Cardiac muscle cell (in vitro differentiated cells and primary cell): ENCODE data around the gene C10orf143. TPM values are rescaled to one million over a fixed set of nuclear protein-coding genes. Genes with fewer than 3 reads are reported as not detected.

ENCODE experiments used
- DNase-seq, 2 donors: peaks; one replicate each; pipeline versions ENCODE4 v3.0.0 to v3.0.0-alpha.2; 2010 to 2017; ENCODE audit warnings: low read depth in 1 of 2, low spot score in 1 of 2
- H3K27ac ChIP-seq: fragments of 200-600 bp; sonication (generic); 2 replicates; pipeline ENCODE4 v1.5.1; 2016
- H3K27me3 ChIP-seq: fragments of 200-600 bp; sonication (generic); 2 replicates; pipeline ENCODE4 v1.6.0; 2016; ENCODE audit warnings: control low read depth
- H3K36me3 ChIP-seq: fragments of 200-600 bp; sonication (generic); 2 replicates; pipeline ENCODE4 v1.5.1; 2016; ENCODE audit warnings: control low read depth
- H3K4me1 ChIP-seq: fragments of 200-600 bp; sonication (generic); 2 replicates; pipeline ENCODE4 v1.8.1; 2017; ENCODE audit warnings: low read depth, mild to moderate bottlenecking, mixed run types
- H3K4me3 ChIP-seq: fragments of 200-600 bp; sonication (generic); 2 replicates; pipeline ENCODE4 v1.5.1; 2016; ENCODE audit warnings: mild to moderate bottlenecking
- H3K9me3 ChIP-seq: fragments of 200-600 bp; sonication (generic); 2 replicates; pipeline ENCODE4 v1.5.1; 2017; ENCODE audit warnings: low read depth, mild to moderate bottlenecking, control low read depth
- CTCF ChIP-seq: IDR thresholded peaks from 2 replicates; pipeline ENCODE4 v1.5.1; 2012; ENCODE audit warnings: low read depth, mild to moderate bottlenecking, low read length
- polyA plus RNA-seq: library from polyadenylated mRNA; unstranded; fragments of >200 nt; fragmentation: Nextera tagmentation; extraction: Ambion mirVana; gene quantifications from 2 replicates; pipeline ENCODE4 v1.2.1, GENCODE V29; 2016
- total RNA-seq: library from RNA; depleted of rRNA; stranded (reverse); fragments of >200 nt; gene quantifications from 2 replicates; pipeline ENCODE4 v1.2.3, GENCODE V29; 2016

C10orf143 gene
- total and polyA plus RNA-seq, 2 experiments from 2014 or later = 1.1 to 5.7 TPM

- no peaks in the 10 kb centered on the region for H3K4me1 ChIP-seq
- no peak for DNase-seq
- H3K36me3 ChIP-seq = no peaks in the 10 kb centered on the region
- H3K27ac ChIP-seq = no peak overlapping the region
- no peak for TF ChIP-seq CTCF
- no peaks in the 10 kb centered on the region for H3K9me3 ChIP-seq
- no peak overlapping the region for H3K4me3 ChIP-seq
- no peaks in the 10 kb centered on the region for H3K27me3 ChIP-seq
Observed at GRCh38 chr10:130080461-130080814, 30.2 kb downstream of the C10orf143 start.

GRCh38 chr10:130079614-130080460, 30.8 kb downstream of the C10orf143 start:
- DNase-seq = no peak
- no peaks in the 10 kb centered on the region for H3K9me3 ChIP-seq

GRCh38 chr10:130078120-130078519, 32.5 kb downstream of the C10orf143 start:
- no peak for TF ChIP-seq CTCF
- Histone ChIP-seq H3K4me3 (no peak overlapping the region), H3K9me3 (no peaks in the 10 kb centered on the region), H3K36me3 (no peaks in the 10 kb centered on the region), H3K27me3 (no peaks in the 10 kb centered on the region), H3K27ac (no peak overlapping the region), H3K4me1 (no peaks in the 10 kb centered on the region)
- DNase-seq = no peak

More at GRCh38 chr10:130079614-130080460, 30.8 kb downstream of the C10orf143 start:
- no peaks in the 10 kb centered on the region for H3K4me1 ChIP-seq
- H3K27ac ChIP-seq = no peak overlapping the region
- no peaks in the 10 kb centered on the region for H3K36me3 ChIP-seq
- H3K27me3 ChIP-seq = no peaks in the 10 kb centered on the region
- no peak overlapping the region for H3K4me3 ChIP-seq
- TF ChIP-seq CTCF = no peak

- H3K4me3 ChIP-seq = no peak overlapping the region
- H3K36me3 ChIP-seq = no peaks in the 10 kb centered on the region
- no peaks in the 10 kb centered on the region for H3K4me1 ChIP-seq
- H3K9me3 ChIP-seq = no peaks in the 10 kb centered on the region
- H3K27ac ChIP-seq = no peak overlapping the region
- no peaks in the 10 kb centered on the region for H3K27me3 ChIP-seq
- no peak for DNase-seq
- TF ChIP-seq CTCF = no peak
Observed at GRCh38 chr10:130076681-130077080, 33.9 kb downstream of the C10orf143 start.

- no peak for DNase-seq
- Histone ChIP-seq H3K4me1 (no peaks in the 10 kb centered on the region), H3K9me3 (no peaks in the 10 kb centered on the region), H3K4me3 (no peak overlapping the region), H3K27me3 (no peaks in the 10 kb centered on the region), H3K27ac (no peak overlapping the region), H3K36me3 (no peaks in the 10 kb centered on the region)
- no peak for TF ChIP-seq CTCF
Observed at GRCh38 chr10:130074639-130075038, 36.0 kb downstream of the C10orf143 start.
